ENCODE measurements around the gene CARS2.
A peak's percentile ranks its signal among the peaks of the same experiment; 100 is the strongest.

The CARS2 gene

DNA sequence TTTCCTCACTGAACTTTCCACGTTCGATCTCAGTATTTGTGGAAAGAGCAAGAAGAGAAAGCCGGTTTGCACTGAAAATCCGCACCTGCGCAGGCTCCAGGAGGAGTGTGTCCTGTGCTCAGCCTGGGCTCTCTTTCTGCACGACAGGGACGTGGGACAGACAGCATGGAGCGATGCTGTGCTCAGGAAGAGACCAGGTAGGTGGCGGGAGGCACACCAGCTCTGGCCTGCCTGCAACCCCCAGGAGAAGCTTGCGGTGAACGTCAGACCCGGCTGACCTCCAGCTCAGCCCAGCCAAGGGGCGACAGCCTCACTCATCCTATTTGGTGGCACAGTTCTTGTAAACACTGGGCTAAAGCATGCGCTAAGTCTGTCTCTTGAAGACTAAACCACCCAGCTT is 54.6 kb downstream of the CARS2 start:
- H3K27me3 ChIP-seq, result no peaks in the 10 kb centered on the region
- peaks cover 88% of the 10 kb centered on the region for H3K36me3 ChIP-seq
- TF ChIP-seq, protein P1, sequence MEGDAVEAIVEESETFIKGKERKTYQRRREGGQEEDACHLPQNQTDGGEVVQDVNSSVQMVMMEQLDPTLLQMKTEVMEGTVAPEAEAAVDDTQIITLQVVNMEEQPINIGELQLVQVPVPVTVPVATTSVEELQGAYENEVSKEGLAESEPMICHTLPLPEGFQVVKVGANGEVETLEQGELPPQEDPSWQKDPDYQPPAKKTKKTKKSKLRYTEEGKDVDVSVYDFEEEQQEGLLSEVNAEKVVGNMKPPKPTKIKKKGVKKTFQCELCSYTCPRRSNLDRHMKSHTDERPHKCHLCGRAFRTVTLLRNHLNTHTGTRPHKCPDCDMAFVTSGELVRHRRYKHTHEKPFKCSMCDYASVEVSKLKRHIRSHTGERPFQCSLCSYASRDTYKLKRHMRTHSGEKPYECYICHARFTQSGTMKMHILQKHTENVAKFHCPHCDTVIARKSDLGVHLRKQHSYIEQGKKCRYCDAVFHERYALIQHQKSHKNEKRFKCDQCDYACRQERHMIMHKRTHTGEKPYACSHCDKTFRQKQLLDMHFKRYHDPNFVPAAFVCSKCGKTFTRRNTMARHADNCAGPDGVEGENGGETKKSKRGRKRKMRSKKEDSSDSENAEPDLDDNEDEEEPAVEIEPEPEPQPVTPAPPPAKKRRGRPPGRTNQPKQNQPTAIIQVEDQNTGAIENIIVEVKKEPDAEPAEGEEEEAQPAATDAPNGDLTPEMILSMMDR (IDR thresholded peaks at IDR 0.05), result no peak

DNA sequence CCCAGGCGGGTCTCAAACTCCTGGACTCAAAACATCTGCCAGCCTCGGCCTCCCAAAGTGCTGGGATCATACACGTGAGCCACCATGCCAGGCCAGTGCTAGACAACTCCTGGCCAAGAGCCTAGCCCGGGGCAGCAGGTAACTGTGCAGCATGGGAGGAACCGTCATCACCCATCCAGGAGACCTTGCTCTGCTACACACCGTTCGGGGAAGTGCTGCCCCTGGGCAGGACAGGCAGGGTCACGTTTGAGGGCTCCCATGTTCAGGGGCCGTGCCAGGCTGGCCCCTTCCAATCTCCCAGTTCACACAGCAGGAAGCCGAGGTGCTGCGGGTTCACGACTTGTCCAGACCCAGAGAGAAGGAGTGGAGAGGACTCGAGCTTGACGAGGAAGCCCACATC is 55.5 kb downstream of the CARS2 start:
- peak overlapping the region; percentile 46 for H3K27ac ChIP-seq
- peaks cover 90% of the 10 kb centered on the region for H3K36me3 ChIP-seq
- H3K9me3 ChIP-seq, result no peaks in the 10 kb centered on the region
- no peaks in the 10 kb centered on the region for H3K27me3 ChIP-seq
- TF ChIP-seq, protein P1 (IDR thresholded peaks at IDR 0.05), result no peak
- H3K4me3 ChIP-seq (ENCODE audit: low read depth in 1 of 2, low read length in 1 of 2), result no peak overlapping the region
- peaks cover 0 to under 1% of the 10 kb centered on the region in 2 experiments for H3K4me1 ChIP-seq (ENCODE audit: control insufficient read depth in 1 of 2, insufficient read depth in 1 of 2, low read depth in 1 of 2, low read length in 1 of 2)

More for the DNA sequence above, 54.6 kb downstream of the CARS2 start:
- peak overlapping the region; percentile 46 for H3K27ac ChIP-seq
- no peak overlapping the region for H3K4me3 ChIP-seq (ENCODE audit: low read depth in 1 of 2, low read length in 1 of 2)
- H3K9me3 ChIP-seq, result no peaks in the 10 kb centered on the region
- H3K4me1 ChIP-seq (ENCODE audit: control insufficient read depth in 1 of 2, insufficient read depth in 1 of 2, low read depth in 1 of 2, low read length in 1 of 2), result no peaks in the 10 kb centered on the region

DNA sequence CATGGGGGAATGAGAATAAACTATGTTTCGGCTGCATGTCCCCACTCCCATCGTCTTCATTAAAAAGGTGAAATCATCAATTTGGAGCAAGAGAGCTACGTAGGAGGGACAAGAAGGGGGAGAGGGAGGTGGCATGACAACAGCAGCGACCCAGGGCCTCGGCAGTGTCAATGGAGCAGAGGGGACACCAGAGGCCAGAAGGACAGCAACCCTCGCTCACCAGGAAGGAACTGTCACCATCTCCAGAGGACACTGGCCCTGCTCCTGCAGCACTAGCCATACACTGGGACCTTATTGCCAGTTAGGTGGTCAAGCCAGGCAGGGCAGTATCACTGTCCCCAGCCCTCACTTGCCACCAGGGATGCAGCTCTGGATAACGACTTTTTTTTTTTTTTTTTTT is 56.4 kb downstream of the CARS2 start:
- no peak overlapping the region for H3K4me3 ChIP-seq (ENCODE audit: low read depth in 1 of 2, low read length in 1 of 2)
- H3K9me3 ChIP-seq, result no peaks in the 10 kb centered on the region
- peaks cover 94% of the 10 kb centered on the region for H3K36me3 ChIP-seq
- H3K4me1 ChIP-seq (ENCODE audit: control insufficient read depth in 1 of 2, insufficient read depth in 1 of 2, low read depth in 1 of 2, low read length in 1 of 2), result peaks cover 6 to 9% of the 10 kb centered on the region in 2 experiments
- TF ChIP-seq, protein P1 (IDR thresholded peaks at IDR 0.05), result no peak
- no peak overlapping the region for H3K27ac ChIP-seq
- H3K27me3 ChIP-seq, result no peaks in the 10 kb centered on the region

DNA sequence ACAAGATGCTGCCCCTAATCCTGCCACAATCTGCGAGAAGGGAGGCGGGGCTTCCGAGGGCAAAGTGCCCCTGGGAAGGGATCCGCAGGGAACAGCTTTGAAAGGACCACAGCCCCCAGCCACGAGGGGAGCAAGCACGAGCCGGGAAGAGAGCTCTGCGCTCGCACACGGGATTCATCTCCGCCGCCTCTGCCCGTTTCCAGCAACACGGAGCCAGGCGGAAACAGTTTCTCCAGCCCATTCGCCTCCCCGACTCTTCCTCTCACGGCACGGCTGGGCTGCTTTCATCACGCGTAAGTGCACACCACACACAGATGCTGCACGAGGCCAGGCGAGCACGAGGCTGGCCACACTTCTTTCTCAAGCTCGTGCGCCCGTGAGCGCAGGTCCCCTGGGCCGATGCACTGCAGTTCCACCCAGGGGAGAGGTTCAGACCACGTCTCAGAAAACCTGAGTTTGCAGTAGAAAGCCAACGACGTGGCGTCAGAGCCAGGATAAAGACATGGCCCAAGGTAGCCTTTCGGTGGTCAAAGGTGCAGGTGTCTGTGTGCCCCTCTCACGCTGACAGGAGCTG is 57.0 kb downstream of the CARS2 start:
- TF ChIP-seq, protein P1 (IDR thresholded peaks at IDR 0.05), result no peak
- no peaks in the 10 kb centered on the region for H3K9me3 ChIP-seq
- H3K27ac ChIP-seq, result no peak overlapping the region
- H3K4me1 ChIP-seq (ENCODE audit: control insufficient read depth in 1 of 2, insufficient read depth in 1 of 2, low read depth in 1 of 2, low read length in 1 of 2), result peaks cover 6 to 11% of the 10 kb centered on the region in 2 experiments
- H3K27me3 ChIP-seq, result no peaks in the 10 kb centered on the region
- H3K36me3 ChIP-seq, result peaks cover 98% of the 10 kb centered on the region
- H3K4me3 ChIP-seq (ENCODE audit: low read depth in 1 of 2, low read length in 1 of 2), result no peak overlapping the region

- Histone ChIP-seq H3K27me3 (no peaks in the 10 kb centered on the region), H3K4me1 (ENCODE audit: control insufficient read depth in 1 of 2, insufficient read depth in 1 of 2, low read depth in 1 of 2, low read length in 1 of 2) (peaks cover 6 to 11% of the 10 kb centered on the region in 2 experiments), H3K27ac (peak overlapping the region; percentile 23), H3K9me3 (no peaks in the 10 kb centered on the region), H3K36me3 (peaks cover 98% of the 10 kb centered on the region), H3K4me3 (ENCODE audit: low read depth in 1 of 2, low read length in 1 of 2) (no peak overlapping the region)
- TF ChIP-seq, protein P1 (IDR thresholded peaks at IDR 0.05), result no peak
These were observed 57.6 kb downstream of the CARS2 start for GRCh38 chr13:110648146-110648819.
